ENCODE results near the gene COQ9.
"Not testable (repeated sequence)": the region's sequence is repeated elsewhere in the genome, so short reads cannot be mapped to it uniquely, and the experiment has no call there.

COQ9 gene

GRCh38 chr16:57435838-57436237, 11.4 kb upstream of the COQ9 start:
- no peak overlapping the region for H3K4me3 ChIP-seq (replicated peaks; ENCODE audit: insufficient read depth, low read length)
- no peaks in the 10 kb centered on the region for H3K27me3 ChIP-seq (ENCODE audit: insufficient read depth, poor library complexity, severe bottlenecking)
- no peak for DNase-seq (ENCODE audit: low read depth in 1 of 2, low spot score in 1 of 2)
- no peak overlapping the region for H3K27ac ChIP-seq (replicated peaks)
- TF ChIP-seq GABPA (IDR thresholded peaks at IDR 0.05; ENCODE audit: low read depth) (no peak), CTCF (IDR thresholded peaks at IDR 0.05; ENCODE audit: insufficient read depth, low read length) (no peak), REST (IDR thresholded peaks at IDR 0.05; ENCODE audit: insufficient replicate concordance, low read depth) (no peak), SPI1 (IDR thresholded peaks at IDR 0.05; ENCODE audit: borderline replicate concordance, low read depth) (no peak), POLR2AphosphoS5 (IDR thresholded peaks at IDR 0.05; ENCODE audit: low read depth) (no peak)

GRCh38 chr16:57439947-57440346, 7.3 kb upstream of the COQ9 start:
- H3K27ac ChIP-seq (replicated peaks); H3K4me3 ChIP-seq (replicated peaks; ENCODE audit: insufficient read depth, low read length); H3K27me3 ChIP-seq (ENCODE audit: insufficient read depth, poor library complexity, severe bottlenecking); DNase-seq (ENCODE audit: low read depth in 1 of 2, low spot score in 1 of 2): not testable (repeated sequence)

- H3K4me3 ChIP-seq (replicated peaks; ENCODE audit: insufficient read depth, low read length); H3K27ac ChIP-seq (replicated peaks); H3K27me3 ChIP-seq (ENCODE audit: insufficient read depth, poor library complexity, severe bottlenecking); DNase-seq (ENCODE audit: low read depth in 1 of 2, low spot score in 1 of 2): not testable (repeated sequence)
These were observed 6.7 kb upstream of the COQ9 start for GRCh38 chr16:57440551-57440950.

GRCh38 chr16:57444711-57445110, 2.6 kb upstream of the COQ9 start:
- DNase-seq (ENCODE audit: low read depth in 1 of 2, low spot score in 1 of 2), result no peak

More at GRCh38 chr16:57444711-57445110, 2.6 kb upstream of the COQ9 start:
- TF ChIP-seq CTCF (IDR thresholded peaks at IDR 0.05; ENCODE audit: insufficient read depth, low read length) (no peak), POLR2AphosphoS5 (IDR thresholded peaks at IDR 0.05; ENCODE audit: low read depth) (no peak), SPI1 (IDR thresholded peaks at IDR 0.05; ENCODE audit: borderline replicate concordance, low read depth) (no peak), REST (IDR thresholded peaks at IDR 0.05; ENCODE audit: insufficient replicate concordance, low read depth) (no peak), GABPA (IDR thresholded peaks at IDR 0.05; ENCODE audit: low read depth) (no peak)
- no peak overlapping the region for H3K4me3 ChIP-seq (replicated peaks; ENCODE audit: insufficient read depth, low read length)
- H3K27me3 ChIP-seq (ENCODE audit: insufficient read depth, poor library complexity, severe bottlenecking), result no peaks in the 10 kb centered on the region
- H3K27ac ChIP-seq (replicated peaks), result no peak overlapping the region

Data from HL-60 (cell line).